NCI-H2081 (cell line): ENCODE measurements around the gene TBX15.
A peak's percentile ranks its signal among the peaks of the same experiment; 100 is the strongest.

Source experiments
- DNase-seq, 2 experiments: peaks; one replicate each; lab custom pipeline; 2025; lab: John Stamatoyannopoulos, UW

TBX15 gene

DNA sequence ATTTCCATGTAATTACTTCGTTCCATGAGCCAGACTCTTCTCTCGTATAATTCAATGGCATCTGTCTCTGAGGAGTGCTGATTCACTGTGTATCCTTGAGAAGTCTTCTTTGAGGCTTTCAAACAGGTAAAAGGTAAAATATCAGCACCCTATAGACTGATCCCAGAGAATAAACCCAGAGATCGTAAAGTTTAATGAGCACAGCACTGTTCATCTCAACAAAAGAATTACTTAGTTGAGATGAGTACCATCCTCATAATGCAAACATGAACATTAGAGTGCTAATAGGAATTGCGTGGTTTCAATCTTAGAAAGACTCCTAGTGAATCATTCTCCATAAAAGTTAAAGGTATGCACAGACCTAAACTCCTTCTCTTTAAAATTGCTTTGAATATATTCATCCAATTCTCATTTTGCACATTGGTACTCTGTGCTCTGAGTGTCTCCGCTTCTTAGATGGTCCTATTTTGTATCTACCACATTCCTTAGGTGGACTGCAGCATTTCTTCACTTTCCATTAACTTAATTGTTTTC lies 97.2 kb downstream of the TBX15 start:
- no peak for DNase-seq

DNA sequence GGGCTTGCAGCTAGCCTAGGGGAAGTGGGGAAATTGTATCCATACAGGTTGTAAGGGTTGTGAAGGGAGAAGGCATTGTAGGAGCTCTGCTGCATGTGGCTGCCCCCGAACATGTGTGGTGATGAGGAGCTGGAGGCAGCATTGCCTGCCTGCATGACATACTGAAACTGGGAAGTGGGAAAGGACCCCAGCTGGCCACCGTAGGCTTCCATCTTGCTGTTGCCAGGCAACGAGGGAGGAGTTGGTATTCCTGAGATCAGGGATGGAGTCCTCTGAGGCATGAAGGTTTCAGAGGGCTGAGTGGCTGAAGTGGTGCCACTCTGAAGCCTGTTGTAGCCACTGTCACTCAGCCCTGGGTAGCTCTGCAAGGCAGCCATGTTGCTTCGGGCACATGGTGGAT lies 103.2 kb downstream of the TBX15 start:
- DNase-seq = no peak

GRCh38 chr1:118881751-118882150 lies 106.4 kb downstream of the TBX15 start:
- no peak for DNase-seq

- DNase-seq = no peak
Observed at GRCh38 chr1:118878661-118879060, 109.5 kb downstream of the TBX15 start.

DNA sequence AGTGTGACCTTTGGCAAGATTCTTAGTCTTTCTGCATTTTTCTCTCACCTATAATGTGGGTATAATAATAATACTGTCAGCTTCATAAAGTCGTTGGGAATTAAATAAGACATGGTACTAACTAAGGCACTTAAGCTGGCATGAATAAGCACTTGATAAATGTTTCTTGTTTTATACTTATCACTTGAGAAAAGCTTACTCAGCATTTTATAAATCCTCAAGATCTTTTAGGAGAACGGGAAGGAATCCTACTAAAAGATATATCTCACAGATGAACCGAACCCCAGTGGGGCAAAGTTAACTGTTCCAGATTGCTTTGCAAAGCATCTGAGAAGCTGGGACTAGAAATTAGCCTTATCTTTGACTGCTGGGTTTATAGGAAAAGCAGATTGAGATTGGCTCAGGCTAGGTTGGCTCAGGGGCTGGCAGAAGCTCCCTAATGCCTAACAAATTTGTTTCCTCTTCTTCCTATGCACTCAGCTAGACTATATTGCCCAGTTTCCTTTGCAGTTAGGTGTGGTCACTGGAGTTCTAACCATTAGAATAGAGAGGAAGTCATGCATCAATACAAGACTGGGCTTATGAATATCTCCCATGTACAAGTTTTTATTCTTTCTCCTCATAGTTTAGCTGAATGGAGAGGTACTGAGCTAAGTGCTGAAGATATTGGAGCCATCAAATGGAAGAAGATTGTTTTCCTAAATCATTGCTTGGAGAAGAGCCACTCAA lies 110.3 kb downstream of the TBX15 start:
- DNase-seq = no peak

GRCh38 chr1:118871582-118872171 lies 116.5 kb downstream of the TBX15 start:
- DNase-seq = no peak

- no peak for DNase-seq
Observed at GRCh38 chr1:118868387-118868786, 119.8 kb downstream of the TBX15 start.

DNA sequence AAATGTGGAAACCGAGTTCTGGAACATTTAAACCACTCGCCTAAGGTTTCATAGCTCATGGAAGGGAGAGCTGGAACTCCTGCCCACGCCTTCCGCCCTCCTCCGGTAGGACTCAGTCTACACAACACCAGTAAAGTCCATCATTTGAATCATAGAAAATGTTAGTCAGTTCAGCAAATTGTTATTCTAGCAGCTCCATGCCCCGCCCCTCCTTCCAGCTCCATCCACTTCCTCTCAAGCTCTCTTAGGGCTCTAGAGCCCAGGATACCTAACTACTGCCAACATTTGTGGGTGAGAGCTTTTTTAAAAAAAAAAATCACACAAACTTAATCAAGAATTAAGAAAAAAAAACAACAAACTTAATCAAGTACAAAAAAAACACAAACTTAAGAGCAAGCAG lies 121.8 kb downstream of the TBX15 start:
- DNase-seq = no peak

DNA sequence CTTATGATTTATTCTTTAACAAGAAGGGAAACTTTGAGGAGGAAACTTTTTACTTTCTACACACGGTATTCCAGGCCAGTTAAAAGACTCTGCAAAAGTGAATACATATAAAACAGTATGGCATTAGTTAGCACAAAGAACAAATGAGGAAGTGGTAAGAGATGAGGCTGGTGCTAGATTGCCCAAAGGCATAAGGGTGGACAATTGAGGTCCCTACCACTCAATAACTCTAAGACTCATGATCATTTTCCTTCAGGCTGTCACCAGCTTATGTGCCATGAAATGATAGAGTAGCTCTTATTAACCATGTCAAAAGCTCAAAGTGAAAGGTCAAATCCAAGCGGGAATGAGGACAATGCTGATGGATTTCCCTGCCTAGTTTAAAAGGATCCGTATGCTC lies 124.5 kb downstream of the TBX15 start:
- no peak for DNase-seq

DNA sequence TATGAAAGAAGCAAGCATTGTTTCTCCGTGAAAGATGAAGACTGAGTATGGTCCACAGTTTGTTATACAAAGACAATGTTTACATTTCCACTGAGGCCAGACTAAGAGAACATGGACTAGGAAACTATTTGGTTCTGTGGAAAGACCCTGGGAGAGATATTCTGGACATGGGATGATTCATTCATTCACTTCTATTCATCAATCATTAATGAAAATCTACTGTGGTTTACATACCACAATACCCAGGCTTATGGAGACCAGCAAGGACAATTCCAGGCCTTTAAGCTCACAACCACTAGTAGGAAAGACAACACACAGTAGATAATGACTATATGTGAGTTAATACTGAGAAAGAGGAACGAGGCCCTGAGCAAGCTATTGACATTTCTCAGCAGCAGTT lies 125.4 kb downstream of the TBX15 start:
- DNase-seq = no peak

- no peak for DNase-seq
Observed at GRCh38 chr1:118861216-118861615, 126.9 kb downstream of the TBX15 start.

GRCh38 chr1:118859999-118860398 lies 128.1 kb downstream of the TBX15 start:
- DNase-seq = no peak

GRCh38 chr1:118846443-118846842 lies 141.7 kb downstream of the TBX15 start:
- no peak for DNase-seq

- DNase-seq = peak; percentile 70 to 80
Observed at GRCh38 chr1:118842452-118843201, 145.5 kb downstream of the TBX15 start.

DNA sequence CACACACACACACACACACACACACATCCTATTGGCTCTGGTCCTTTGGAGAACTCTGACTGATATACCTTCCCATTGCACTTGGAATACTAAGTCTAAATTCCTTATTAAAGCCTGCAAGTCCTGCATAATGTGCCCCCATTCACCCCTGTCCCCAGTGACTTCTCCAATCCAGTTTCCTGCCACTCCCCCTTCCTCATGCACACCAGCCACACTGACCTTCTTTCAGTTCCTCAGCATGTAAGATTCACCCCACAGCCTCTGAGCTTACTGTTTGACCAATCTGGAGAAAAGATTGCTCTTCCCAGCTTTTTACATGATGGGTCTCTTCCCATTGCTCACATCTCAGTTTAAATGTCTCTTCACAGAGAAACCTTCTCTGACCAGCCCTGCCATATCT lies 146.6 kb downstream of the TBX15 start:
- no peak for DNase-seq
